ENCODE data around the gene GALNT9. TPM values are rescaled to one million over a fixed set of nuclear protein-coding genes. Genes with fewer than 3 reads are reported as not detected.

Gene GALNT9
- total and polyA plus RNA-seq, 7 donors = 0.28 to 5.0 (median 2.8) TPM; not detected in 2

DNA sequence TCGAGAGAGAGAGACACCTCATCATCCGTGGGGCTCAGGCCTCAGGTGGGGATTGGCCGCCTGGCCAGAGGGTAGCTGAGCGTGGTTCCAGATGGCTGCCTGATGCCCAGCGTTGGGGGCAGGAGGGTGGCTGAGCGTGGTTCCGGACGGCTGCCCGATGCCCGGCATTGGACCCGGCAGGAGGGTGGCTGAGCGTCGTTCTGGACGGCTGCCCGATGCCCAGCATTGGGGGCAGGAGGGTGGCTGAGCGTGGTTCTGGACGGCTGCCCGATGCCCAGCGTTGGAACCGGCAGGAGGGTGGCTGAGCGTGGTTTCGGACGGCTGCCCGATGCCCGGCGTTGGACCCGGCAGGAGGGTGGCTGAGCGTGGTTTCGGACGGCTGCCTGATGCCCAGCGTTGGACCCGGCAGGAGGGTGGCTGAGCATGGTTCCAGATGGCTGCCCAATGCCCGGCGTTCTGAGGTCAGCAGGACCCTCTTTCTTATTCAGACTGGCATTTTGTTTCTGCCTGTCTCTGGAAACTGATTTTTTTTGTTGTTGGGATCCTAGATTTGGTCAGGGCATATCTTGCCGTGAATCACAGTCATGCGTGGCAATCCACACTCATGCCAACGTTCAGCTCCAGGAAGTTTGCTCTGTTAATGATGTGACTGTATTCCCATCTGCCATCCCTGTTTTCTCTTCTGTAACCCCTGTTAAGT, 40.7 kb downstream of the GALNT9 start:
- WGBS, 2 donors = 90 to 93% methylated on average over 37 of the region's 37 CpGs
- Histone ChIP-seq H3K27me3 (peaks cover 0 to 18% (median 17%) of the 10 kb centered on the region in 3 donors), H3K27ac (no peak overlapping the region), H3K4me3 (no peak overlapping the region), H3K36me3 (no peaks in the 10 kb centered on the region), H3K9me3 (no peaks in the 10 kb centered on the region), H3K4me1 (peaks cover 0 to 14% (median 11%) of the 10 kb centered on the region in 4 donors)
- intact Hi-C loops (cut with DNase I) = loop anchor here (5.0 kb wide), 1 partner anchor 39 kb away; the partner anchor contains the start of gene GALNT9
- TF ChIP-seq EP300 (IDR thresholded peaks at IDR 0.05) = no peak
- TF ChIP-seq POLR2AphosphoS5 (IDR thresholded peaks at IDR 0.05) = no peak
- TF ChIP-seq POLR2A (IDR thresholded peaks at IDR 0.05) = no peak
- TF ChIP-seq, protein P1, sequence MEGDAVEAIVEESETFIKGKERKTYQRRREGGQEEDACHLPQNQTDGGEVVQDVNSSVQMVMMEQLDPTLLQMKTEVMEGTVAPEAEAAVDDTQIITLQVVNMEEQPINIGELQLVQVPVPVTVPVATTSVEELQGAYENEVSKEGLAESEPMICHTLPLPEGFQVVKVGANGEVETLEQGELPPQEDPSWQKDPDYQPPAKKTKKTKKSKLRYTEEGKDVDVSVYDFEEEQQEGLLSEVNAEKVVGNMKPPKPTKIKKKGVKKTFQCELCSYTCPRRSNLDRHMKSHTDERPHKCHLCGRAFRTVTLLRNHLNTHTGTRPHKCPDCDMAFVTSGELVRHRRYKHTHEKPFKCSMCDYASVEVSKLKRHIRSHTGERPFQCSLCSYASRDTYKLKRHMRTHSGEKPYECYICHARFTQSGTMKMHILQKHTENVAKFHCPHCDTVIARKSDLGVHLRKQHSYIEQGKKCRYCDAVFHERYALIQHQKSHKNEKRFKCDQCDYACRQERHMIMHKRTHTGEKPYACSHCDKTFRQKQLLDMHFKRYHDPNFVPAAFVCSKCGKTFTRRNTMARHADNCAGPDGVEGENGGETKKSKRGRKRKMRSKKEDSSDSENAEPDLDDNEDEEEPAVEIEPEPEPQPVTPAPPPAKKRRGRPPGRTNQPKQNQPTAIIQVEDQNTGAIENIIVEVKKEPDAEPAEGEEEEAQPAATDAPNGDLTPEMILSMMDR (IDR thresholded peaks at IDR 0.05) = no peak
- no peak for DNase-seq

DNA sequence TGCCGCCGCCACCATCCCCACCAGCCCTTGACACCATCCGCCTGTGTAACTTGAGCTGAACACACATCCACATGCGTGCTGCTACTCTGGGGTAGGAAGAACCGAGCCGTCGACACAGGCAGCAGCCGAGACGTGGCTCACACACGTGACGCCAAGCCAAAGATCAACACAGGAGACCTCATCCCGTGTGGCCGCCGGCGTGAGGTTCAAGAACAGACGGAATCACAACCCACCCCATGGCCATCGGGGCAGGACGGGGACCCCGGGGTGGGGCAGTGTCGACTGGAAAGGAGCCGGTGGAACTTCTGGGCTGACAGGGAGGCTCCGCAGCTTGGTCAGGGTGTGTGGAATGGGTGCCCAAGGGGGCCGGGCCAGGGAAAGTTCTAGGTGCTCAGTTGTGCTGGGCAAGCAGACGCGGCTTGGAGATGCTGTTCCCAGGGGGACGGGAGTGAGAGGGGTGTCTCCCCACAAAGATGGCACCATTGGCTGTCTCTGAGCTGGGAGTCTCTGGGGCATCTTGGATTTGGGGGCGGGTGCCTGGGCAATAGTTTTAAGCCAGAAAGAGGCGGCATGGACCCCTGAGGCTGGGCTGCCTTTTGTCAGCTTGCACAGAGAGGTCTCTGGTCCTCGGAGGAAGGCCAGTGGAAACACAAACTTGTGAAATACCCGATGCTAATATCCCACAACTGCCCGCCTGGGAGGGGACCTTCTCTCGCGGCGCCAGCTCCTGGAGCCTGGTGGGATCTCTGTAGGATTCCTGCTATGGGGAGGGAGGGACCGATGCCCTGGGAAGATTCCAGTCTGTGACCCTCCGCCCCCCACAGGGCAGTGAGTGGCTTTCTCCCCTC, 41.8 kb downstream of the GALNT9 start:
- TF ChIP-seq, protein P1 (IDR thresholded peaks at IDR 0.05) = no peak
- TF ChIP-seq EP300 (IDR thresholded peaks at IDR 0.05) = no peak
- no peak for TF ChIP-seq POLR2AphosphoS5 (IDR thresholded peaks at IDR 0.05)
- no peak for TF ChIP-seq POLR2A (IDR thresholded peaks at IDR 0.05)
- intact Hi-C loops (cut with DNase I) = loop anchor here (5.0 kb wide), 1 partner anchor 40 kb away; the partner anchor contains the start of gene GALNT9
- Histone ChIP-seq H3K4me3 (no peak overlapping the region), H3K9me3 (no peaks in the 10 kb centered on the region), H3K36me3 (no peaks in the 10 kb centered on the region), H3K4me1 (peaks cover 0 to 14% (median 11%) of the 10 kb centered on the region in 4 donors), H3K27ac (no peak overlapping the region), H3K27me3 (peaks cover 0 to 17% (median 10%) of the 10 kb centered on the region in 3 donors)
- WGBS, 2 donors = 86 to 87% methylated on average over 36 of the region's 36 CpGs
- no peak for DNase-seq

DNA sequence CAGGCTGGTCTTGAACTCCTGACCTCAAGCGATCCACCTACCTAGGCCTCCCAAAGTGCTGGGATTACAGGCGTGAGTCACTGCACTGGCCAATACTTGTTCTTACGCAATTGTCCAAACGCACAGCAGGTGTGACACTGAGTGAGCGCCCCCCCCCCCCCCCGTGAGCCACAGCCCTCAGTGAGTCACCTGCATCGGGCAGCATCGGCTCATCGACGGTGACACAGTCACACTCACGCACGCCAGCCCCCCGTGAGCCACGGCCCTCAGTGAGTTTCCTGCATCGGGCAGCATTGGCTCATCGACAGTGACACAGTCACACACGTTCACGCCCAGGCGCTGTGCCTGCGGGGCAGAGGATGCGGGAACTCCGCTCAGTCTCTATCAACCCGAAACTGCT, 42.5 kb downstream of the GALNT9 start:
- Histone ChIP-seq H3K27ac (no peak overlapping the region), H3K36me3 (no peaks in the 10 kb centered on the region), H3K27me3 (peaks cover 0 to 20% (median 15%) of the 10 kb centered on the region in 3 donors), H3K4me3 (no peak overlapping the region), H3K9me3 (no peaks in the 10 kb centered on the region), H3K4me1 (peaks cover 0 to 14% (median 11%) of the 10 kb centered on the region in 4 donors)
- DNase-seq = no peak
- intact Hi-C loops (cut with DNase I) = loop anchor here (5.0 kb wide), 1 partner anchor 40 kb away; the partner anchor contains the start of gene GALNT9
- WGBS, 2 donors = 75 to 80% methylated on average over 23 of the region's 23 CpGs
- TF ChIP-seq, protein P1 (IDR thresholded peaks at IDR 0.05) = no peak
- TF ChIP-seq EP300 (IDR thresholded peaks at IDR 0.05) (no peak), POLR2A (IDR thresholded peaks at IDR 0.05) (no peak), POLR2AphosphoS5 (IDR thresholded peaks at IDR 0.05) (no peak)

DNA sequence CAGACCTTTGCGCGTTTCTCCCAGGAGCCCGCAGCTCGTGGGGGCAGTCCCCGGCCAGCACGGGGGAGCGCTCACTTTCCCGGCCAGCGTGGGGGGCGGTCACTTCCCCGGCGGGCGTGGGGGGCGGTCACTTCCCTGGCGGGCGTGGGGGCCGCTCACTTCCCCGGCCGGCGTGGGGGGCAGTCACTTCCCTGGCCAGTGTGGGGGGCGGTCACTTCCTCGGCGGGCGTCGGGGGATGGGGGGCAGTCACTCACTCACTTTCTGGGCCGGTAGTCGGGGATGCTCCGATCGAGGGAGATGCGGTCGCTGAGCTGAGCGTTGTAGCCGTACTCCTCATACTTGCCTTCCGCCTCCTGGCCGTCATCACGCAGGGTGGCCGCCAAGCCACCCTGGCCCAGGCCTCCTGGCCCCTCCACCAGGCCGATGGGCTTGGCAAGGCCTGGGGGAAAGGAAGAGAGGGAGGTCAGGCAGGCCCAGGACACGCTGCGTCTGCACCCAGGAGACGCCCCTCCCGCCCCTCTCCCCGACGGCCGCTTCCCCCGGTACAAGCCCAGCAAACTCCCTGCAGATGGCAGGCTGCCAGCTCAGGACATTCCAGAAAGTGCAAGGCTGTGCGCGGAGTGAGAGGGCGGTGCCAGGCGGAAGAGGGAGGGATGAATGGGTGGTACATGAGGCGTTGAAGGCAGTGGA, 43.3 kb downstream of the GALNT9 start:
- H3K27ac ChIP-seq = peak overlapping the region in 1 of 4 donors; percentile 22
- H3K27me3 ChIP-seq = peaks cover 0 to 27% (median 23%) of the 10 kb centered on the region in 3 donors
- peak; percentile 88 for DNase-seq
- peaks cover 0 to 14% (median 11%) of the 10 kb centered on the region in 4 donors for H3K4me1 ChIP-seq
- H3K9me3 ChIP-seq = no peaks in the 10 kb centered on the region
- H3K4me3 ChIP-seq = peak overlapping the region in 3 of 4 donors; percentile 22 to 31 (median 30)
- TF ChIP-seq EP300 (IDR thresholded peaks at IDR 0.05) = no peak
- TF ChIP-seq POLR2AphosphoS5 (IDR thresholded peaks at IDR 0.05) = peak in 1 of 4 donors; percentile 19
- intact Hi-C loops (cut with DNase I) = loop anchor here (5.0 kb wide), 1 partner anchor 41 kb away; the partner anchor contains the start of gene GALNT9
- WGBS, 2 donors = 12 to 21% methylated on average over 51 of the region's 51 CpGs
- H3K36me3 ChIP-seq = no peaks in the 10 kb centered on the region

Data from sigmoid colon (tissue), 7 donors.